ENCODE data around the gene ACAP3. TPM values are rescaled to one million over a fixed set of nuclear protein-coding genes. Genes with fewer than 3 reads are reported as not detected.

The ACAP3 gene
- total and polyA plus RNA-seq, 4 donors: 2.7 to 24.8 (median 15.0) TPM

DNA sequence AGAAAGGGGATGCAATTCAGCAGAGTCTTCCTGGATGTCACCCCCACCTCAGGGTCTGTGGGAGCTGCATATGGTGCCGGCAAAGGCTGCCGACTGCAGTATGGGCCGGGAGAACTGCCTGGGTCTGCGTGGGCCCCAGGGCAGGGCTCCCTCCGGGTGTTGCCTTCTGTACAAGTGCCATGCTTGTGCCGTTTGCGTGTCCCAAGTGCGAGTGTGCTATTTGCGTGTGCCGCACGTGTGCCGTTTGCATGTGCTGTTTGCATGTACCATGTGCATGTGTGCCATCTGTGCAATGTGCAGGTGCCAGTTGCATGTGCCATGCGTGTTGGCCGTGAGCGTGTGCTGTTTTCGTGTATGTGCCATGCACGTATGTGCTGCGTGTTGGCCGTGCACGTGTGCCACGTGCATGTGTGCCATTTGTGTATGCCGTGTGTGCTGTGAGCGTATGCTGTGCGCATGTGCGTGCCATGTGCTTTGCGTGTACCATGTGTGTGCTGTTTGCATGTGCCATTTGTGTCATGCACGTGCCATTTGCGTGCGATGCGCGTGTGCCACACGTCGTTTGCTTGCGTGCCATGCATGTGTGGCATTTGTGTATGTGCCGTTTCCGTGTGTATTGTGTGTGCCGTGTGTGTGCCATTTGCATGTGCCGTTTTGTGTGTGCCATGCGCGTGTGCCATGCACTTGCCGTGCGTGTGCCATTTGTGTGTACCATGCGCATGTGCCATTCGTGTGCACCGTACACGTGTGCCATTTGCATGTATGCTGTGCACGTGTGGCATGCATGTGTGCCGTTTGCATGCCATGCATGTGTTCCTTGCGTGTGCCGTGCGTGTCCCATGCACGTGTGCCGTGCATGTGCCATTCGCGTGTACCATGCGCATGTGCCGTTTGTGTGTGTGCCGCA lies 21.8 kb upstream of the ACAP3 start:
- no peak overlapping the region for H3K4me3 ChIP-seq (ENCODE audit: low read depth in 1 of 3, low read length in 3 of 3)
- H3K27me3 ChIP-seq (ENCODE audit: control insufficient read depth in 4 of 4, insufficient read depth in 4 of 4, low read length in 3 of 4): no peaks in the 10 kb centered on the region
- H3K9me3 ChIP-seq (ENCODE audit: control insufficient read depth in 4 of 4, low read length in 3 of 4): no peaks in the 10 kb centered on the region
- H3K9ac ChIP-seq (ENCODE audit: low read depth in 1 of 2, low read length in 2 of 2): no peak overlapping the region
- peaks cover 13 to 43% (median 30%) of the 10 kb centered on the region in 4 donors for H3K4me1 ChIP-seq (ENCODE audit: control insufficient read depth in 4 of 4, insufficient read depth in 4 of 4, low read length in 3 of 4)
- 92% methylated on average over 58 of the region's 58 CpGs for WGBS
- TF ChIP-seq CTCF (IDR thresholded peaks at IDR 0.05; ENCODE audit: low read depth, low read length, missing input control) (no peak), HNF4A (conservative IDR thresholded peaks at IDR 0.05) (no peak), FOXA2 (IDR thresholded peaks at IDR 0.05) (no peak), HNF4G (IDR thresholded peaks at IDR 0.05) (no peak), NR2F2 (IDR thresholded peaks at IDR 0.05) (no peak), EGR1 (IDR thresholded peaks at IDR 0.05; ENCODE audit: low read depth in 2 of 2) (no peak)
- TF ChIP-seq, protein P1, sequence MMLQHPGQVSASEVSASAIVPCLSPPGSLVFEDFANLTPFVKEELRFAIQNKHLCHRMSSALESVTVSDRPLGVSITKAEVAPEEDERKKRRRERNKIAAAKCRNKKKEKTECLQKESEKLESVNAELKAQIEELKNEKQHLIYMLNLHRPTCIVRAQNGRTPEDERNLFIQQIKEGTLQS (IDR thresholded peaks at IDR 0.05): no peak
- peaks cover 0 to 11% (median 6%) of the 10 kb centered on the region in 4 donors for H3K36me3 ChIP-seq (ENCODE audit: control insufficient read depth in 4 of 4, insufficient read depth in 3 of 4, low read depth in 1 of 4, low read length in 3 of 4)
- no peak overlapping the region for H3K27ac ChIP-seq (ENCODE audit: low read depth in 1 of 2, low read length in 2 of 2)
- DNase-seq (ENCODE audit: low spot score): no peak

- 87% methylated on average over 15 of the region's 15 CpGs for WGBS
- DNase-seq (ENCODE audit: low spot score): no peak
- no peaks in the 10 kb centered on the region for H3K27me3 ChIP-seq (ENCODE audit: control insufficient read depth in 4 of 4, insufficient read depth in 4 of 4, low read length in 3 of 4)
Observed at GRCh38 chr1:1328254-1328653, 20.5 kb upstream of the ACAP3 start.

More at GRCh38 chr1:1328254-1328653, 20.5 kb upstream of the ACAP3 start:
- H3K36me3 ChIP-seq (ENCODE audit: control insufficient read depth in 4 of 4, insufficient read depth in 3 of 4, low read depth in 1 of 4, low read length in 3 of 4): peaks cover 0 to 11% (median 6%) of the 10 kb centered on the region in 4 donors
- no peak overlapping the region for H3K4me3 ChIP-seq (ENCODE audit: low read depth in 1 of 3, low read length in 3 of 3)
- no peaks in the 10 kb centered on the region for H3K9me3 ChIP-seq (ENCODE audit: control insufficient read depth in 4 of 4, low read length in 3 of 4)
- no peak overlapping the region for H3K27ac ChIP-seq (ENCODE audit: low read depth in 1 of 2, low read length in 2 of 2)
- TF ChIP-seq SP1 (IDR thresholded peaks at IDR 0.05) (no peak), YY1 (IDR thresholded peaks at IDR 0.05) (no peak), EGR1 (IDR thresholded peaks at IDR 0.05; ENCODE audit: low read depth in 2 of 2) (no peak), GABPA (IDR thresholded peaks at IDR 0.05 in 1 of 2, conservative IDR thresholded peaks at IDR 0.05 in 1 of 2) (no peak), RAD21 (IDR thresholded peaks at IDR 0.05) (no peak), FOXA2 (IDR thresholded peaks at IDR 0.05) (no peak), CTCF (IDR thresholded peaks at IDR 0.05; ENCODE audit: low read depth, low read length, missing input control) (no peak), HNF4G (IDR thresholded peaks at IDR 0.05) (no peak), MAX (IDR thresholded peaks at IDR 0.05) (no peak), NR2F2 (IDR thresholded peaks at IDR 0.05) (no peak), RXRA (IDR thresholded peaks at IDR 0.05) (no peak), JUND (IDR thresholded peaks at IDR 0.05) (no peak), REST (IDR thresholded peaks at IDR 0.05) (no peak)
- TF ChIP-seq, protein P1 (IDR thresholded peaks at IDR 0.05): no peak
- no peak overlapping the region for H3K9ac ChIP-seq (ENCODE audit: low read depth in 1 of 2, low read length in 2 of 2)
- peaks cover 13 to 41% (median 31%) of the 10 kb centered on the region in 4 donors for H3K4me1 ChIP-seq (ENCODE audit: control insufficient read depth in 4 of 4, insufficient read depth in 4 of 4, low read length in 3 of 4)

All from liver (tissue), 9 donors.